ENCODE measurements around the gene EXOC6B. TPM values are rescaled to one million over a fixed set of nuclear protein-coding genes. Genes with fewer than 3 reads are reported as not detected.

EXOC6B gene
- total RNA-seq, 1 experiment from 2014 or later: 40.1 TPM

DNA sequence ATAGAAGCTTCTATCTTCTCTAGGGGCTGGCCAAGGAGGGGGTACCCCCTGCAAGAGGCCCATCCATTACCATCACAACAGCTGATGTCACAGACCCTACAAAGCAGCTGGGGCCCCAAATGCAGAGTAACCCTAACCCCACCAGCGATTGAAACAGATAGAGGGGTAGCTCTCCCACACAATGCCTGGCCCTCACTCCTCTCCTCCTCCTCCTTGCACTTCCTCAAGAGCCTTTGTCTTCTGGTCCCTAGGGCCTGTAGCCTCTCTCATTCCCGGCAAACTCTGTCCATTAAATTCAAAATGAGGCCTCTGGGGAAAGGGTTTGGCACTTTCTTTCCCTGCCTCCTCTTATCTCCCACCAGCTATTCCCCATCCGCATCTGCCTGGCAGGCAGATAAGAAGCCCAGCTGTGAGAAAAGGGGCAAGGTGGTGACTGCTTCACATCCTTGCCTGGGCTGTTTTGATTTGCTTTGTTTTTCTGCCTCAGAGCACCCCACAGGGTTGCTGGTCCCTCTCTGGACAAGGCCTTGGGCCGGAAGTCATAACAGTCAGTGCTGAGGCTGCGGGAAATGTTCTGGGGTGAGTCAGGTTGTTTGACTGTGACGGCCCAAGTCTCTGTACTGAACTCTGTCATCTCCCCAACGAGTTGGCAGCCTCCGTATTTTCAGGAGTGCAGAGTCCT is 652.1 kb downstream of the EXOC6B start:
- no peak overlapping the region for H2BK20ac ChIP-seq (ENCODE audit: low read depth, low read length, poor library complexity, severe bottlenecking)
- no peak overlapping the region for H4K91ac ChIP-seq (ENCODE audit: insufficient read length, low read depth, low read length)
- H2BK15ac ChIP-seq (ENCODE audit: low read depth, low read length): no peak overlapping the region
- Mint-ChIP-seq H3K9me3 (no peaks in the 10 kb centered on the region), H3K27me3 (ENCODE audit: low read depth) (no peaks in the 10 kb centered on the region), H3K27ac (peak overlapping the region in 2 of 3 experiments; percentile 48 to 92; a peak in 5 of 7 replicates), H3K4me1 (peaks cover 15 to 20% of the 10 kb centered on the region in 2 experiments), H3K4me3 (no peak overlapping the region; a peak in 1 of 5 replicates), H3K36me3 (ENCODE audit: insufficient read depth in 1 of 3, low read depth in 3 of 3) (peaks cover 0 to 19% (median 0%) of the 10 kb centered on the region in 3 experiments; a peak in 4 of 7 replicates)
- H3K4me1 ChIP-seq (ENCODE audit: insufficient read depth, low read length): no peaks in the 10 kb centered on the region; the same call in 1 of the 2 replicates
- H3K23me2 ChIP-seq (ENCODE audit: insufficient read length, low read depth, low read length, poor library complexity, severe bottlenecking): no peaks in the 10 kb centered on the region
- H3K79me2 ChIP-seq (ENCODE audit: insufficient read depth, low read length): no peaks in the 10 kb centered on the region
- H3K4me2 ChIP-seq (ENCODE audit: insufficient read depth, insufficient read length, low read length): no peak overlapping the region
- H3K14ac ChIP-seq (ENCODE audit: insufficient read depth, low read length): no peak overlapping the region
- H2BK12ac ChIP-seq (ENCODE audit: insufficient read length, low read depth, low read length): no peak overlapping the region
- H3K18ac ChIP-seq (ENCODE audit: insufficient read length, low read depth, low read length): no peak overlapping the region
- TF ChIP-seq, protein P1, sequence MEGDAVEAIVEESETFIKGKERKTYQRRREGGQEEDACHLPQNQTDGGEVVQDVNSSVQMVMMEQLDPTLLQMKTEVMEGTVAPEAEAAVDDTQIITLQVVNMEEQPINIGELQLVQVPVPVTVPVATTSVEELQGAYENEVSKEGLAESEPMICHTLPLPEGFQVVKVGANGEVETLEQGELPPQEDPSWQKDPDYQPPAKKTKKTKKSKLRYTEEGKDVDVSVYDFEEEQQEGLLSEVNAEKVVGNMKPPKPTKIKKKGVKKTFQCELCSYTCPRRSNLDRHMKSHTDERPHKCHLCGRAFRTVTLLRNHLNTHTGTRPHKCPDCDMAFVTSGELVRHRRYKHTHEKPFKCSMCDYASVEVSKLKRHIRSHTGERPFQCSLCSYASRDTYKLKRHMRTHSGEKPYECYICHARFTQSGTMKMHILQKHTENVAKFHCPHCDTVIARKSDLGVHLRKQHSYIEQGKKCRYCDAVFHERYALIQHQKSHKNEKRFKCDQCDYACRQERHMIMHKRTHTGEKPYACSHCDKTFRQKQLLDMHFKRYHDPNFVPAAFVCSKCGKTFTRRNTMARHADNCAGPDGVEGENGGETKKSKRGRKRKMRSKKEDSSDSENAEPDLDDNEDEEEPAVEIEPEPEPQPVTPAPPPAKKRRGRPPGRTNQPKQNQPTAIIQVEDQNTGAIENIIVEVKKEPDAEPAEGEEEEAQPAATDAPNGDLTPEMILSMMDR (conservative IDR thresholded peaks at IDR 0.05): no peak
- no peak overlapping the region for H4K5ac ChIP-seq (ENCODE audit: insufficient read length, low read depth, low read length)
- H3K9ac ChIP-seq (ENCODE audit: extremely low read depth, insufficient read length, low read length): no peak overlapping the region
- no peak overlapping the region for H3K23ac ChIP-seq (ENCODE audit: insufficient read length, low read depth, low read length)
- H2AK5ac ChIP-seq (ENCODE audit: insufficient read length, low read length): no peak overlapping the region
- H3K27ac ChIP-seq (ENCODE audit: insufficient read length, low read depth, low read length): no peak overlapping the region
- DNase-seq: no peak
- H3K56ac ChIP-seq (ENCODE audit: insufficient read length, low read depth, low read length): no peak overlapping the region
- H2AFZ ChIP-seq (ENCODE audit: low read length): no peak overlapping the region
- no peaks in the 10 kb centered on the region for H3K9me3 ChIP-seq (ENCODE audit: control insufficient read depth, low read depth, low read length)
- no peaks in the 10 kb centered on the region for H4K20me1 ChIP-seq (ENCODE audit: control insufficient read depth, insufficient read depth, insufficient read length)
- no peak overlapping the region for H3T11ph ChIP-seq (ENCODE audit: low read length)
- no peaks in the 10 kb centered on the region for H3K79me1 ChIP-seq (ENCODE audit: insufficient read depth, low read depth, low read length, poor library complexity, severe bottlenecking)
- H4K8ac ChIP-seq (replicated peaks; ENCODE audit: insufficient read length, low read depth, low read length): no peak overlapping the region
- H3K27me3 ChIP-seq (ENCODE audit: insufficient read depth, low read length): no peaks in the 10 kb centered on the region
- no CpG with 5 or more reads among the region's 8 CpGs for WGBS (ENCODE audit: extremely low coverage, insufficient read length, low lambda C conversion rate)
- H3K4ac ChIP-seq (ENCODE audit: low read depth, low read length): no peak overlapping the region
- no peak overlapping the region for H2BK120ac ChIP-seq (ENCODE audit: low read depth, low read length, poor library complexity, severe bottlenecking)
- H2BK5ac ChIP-seq (ENCODE audit: insufficient read length, low read length): no peak overlapping the region
